T-cell (primary cell): ENCODE measurements around the gene EMX2. TPM values are rescaled to one million over a fixed set of nuclear protein-coding genes. Genes with fewer than 3 reads are reported as not detected.
"Not testable (repeated sequence)": the region's sequence is repeated elsewhere in the genome, so short reads cannot be mapped to it uniquely, and the experiment has no call there.

Experiments
- ATAC-seq, 4 experiments: fragments of 200-7000 bp in 3 of 4; fragments of 150-1000 bp in 1 of 4; cut with Tn5 transposase; replicated peaks in 1 of 4; 1 replicate in 3 of 4; 2 replicates in 1 of 4; pipeline ENCODE4 v1.10.0; 2021; ENCODE audit warnings: moderate library complexity in 3 of 4, mild to moderate bottlenecking in 2 of 4, moderate number of reproducible peaks in 1 of 4
- CTCF ChIA-PET, 2 donors: fragments of 300-600 bp; sonication (Branson Sonifier 250); formaldehyde crosslinking; loops; one replicate each; lab custom pipeline; 2022; ENCODE audit warnings: antibody characterized with exemption in 2 of 2; lab: Charles Lee
- POLR2A ChIA-PET, 2 donors: fragments of 300-600 bp; sonication (Branson Sonifier 250); formaldehyde crosslinking; loops; one replicate each; lab custom pipeline; 2022; ENCODE audit warnings: antibody characterized with exemption in 2 of 2; lab: Charles Lee
- DNase-seq, 35 experiments: peaks; one replicate each; pipeline versions ENCODE4 v3.0.0 to v3.0.0-alpha.2; 2013 to 2023
- H3K27ac ChIP-seq: one replicate; pipeline ENCODE4 v1.5.1; 2013; ENCODE audit warnings: low read length
- H3K27me3 ChIP-seq, 2 experiments: replicated peaks in 1 of 2; 1 replicate in 1 of 2; 2 replicates in 1 of 2; pipeline versions ENCODE4 v1.6.1 to v1.7.0; 2013; ENCODE audit warnings: low read length in 1 of 2, mixed read lengths in 1 of 2; ENCODE audit not compliant: control insufficient read depth in 2 of 2, insufficient read depth in 2 of 2; ENCODE audit errors: extremely low read depth in 1 of 2
- H3K36me3 ChIP-seq, 2 donors: 1 replicate in 1 of 2; 2 replicates in 1 of 2; pipeline versions ENCODE4 v1.6.1 to v1.7.0; 2013; ENCODE audit warnings: low read length in 1 of 2; ENCODE audit not compliant: control insufficient read depth in 2 of 2, insufficient read depth in 1 of 2; ENCODE audit errors: extremely low read depth in 1 of 2
- H3K4me1 ChIP-seq, 2 experiments: 1 replicate in 1 of 2; 2 replicates in 1 of 2; pipeline versions ENCODE4 v1.6.1 to v1.7.0; 2013; ENCODE audit warnings: low read length in 2 of 2, mixed read lengths in 1 of 2; ENCODE audit not compliant: insufficient read depth in 2 of 2, control insufficient read depth in 1 of 2; ENCODE audit errors: extremely low read depth in 1 of 2
- H3K4me3 ChIP-seq, 2 donors: 1 replicate in 1 of 2; 2 replicates in 1 of 2; pipeline versions ENCODE4 v1.5.1 to v1.7.0; 2013; ENCODE audit warnings: mild to moderate bottlenecking in 2 of 2, low read length in 1 of 2, moderate library complexity in 1 of 2; ENCODE audit not compliant: control insufficient read depth in 1 of 2; ENCODE audit errors: extremely low read depth in 1 of 2
- H3K9me3 ChIP-seq: 2 replicates; pipeline ENCODE4 v1.7.0; 2013
- H3K27ac Mint-ChIP-seq, 2 donors: one replicate each; pipeline ENCODE4 v1.8.0; 2020 to 2021; ENCODE audit warnings: mild to moderate bottlenecking in 2 of 2, mixed read lengths in 2 of 2
- H3K27me3 Mint-ChIP-seq, 2 donors: one replicate each; pipeline ENCODE4 v1.8.0; 2021 to 2022; ENCODE audit warnings: mixed read lengths in 2 of 2
- H3K36me3 Mint-ChIP-seq: one replicate; pipeline ENCODE4 v1.8.0; 2021; ENCODE audit warnings: mixed read lengths
- H3K4me1 Mint-ChIP-seq, 3 donors: one replicate each; pipeline ENCODE4 v1.8.0; 2020 to 2022; ENCODE audit warnings: mixed read lengths in 3 of 3, mild to moderate bottlenecking in 1 of 3
- H3K4me3 Mint-ChIP-seq, 3 donors: one replicate each; pipeline ENCODE4 v1.8.0; 2020 to 2022; ENCODE audit warnings: mild to moderate bottlenecking in 3 of 3, mixed read lengths in 3 of 3, moderate library complexity in 3 of 3
- H3K9me3 Mint-ChIP-seq, 3 donors: one replicate each; pipeline ENCODE4 v1.8.0; 2020 to 2022; ENCODE audit warnings: mixed read lengths in 3 of 3
- WGBS: methylation state at CpG from one replicate; pipeline ENCODE4 v1.1.5; 2013; ENCODE audit warnings: missing lambda C conversion rate; ENCODE audit not compliant: insufficient coverage; 5-methylcytosine and 5-hydroxymethylcytosine counted together
- total RNA-seq, 35 experiments: library from RNA in 6 of 35; stranded (reverse) in 6 of 35; fragments of 120-200 nt in 1 of 35; gene quantifications; one replicate each; pipeline versions ENCODE4 v1.2.1 to v1.2.4 and lab custom pipeline; 2013 to 2026

Gene EMX2
- total RNA-seq, 5 donors from 2014 or later (not counting 1 experiment from before 2014, with no cell fraction given): not detected

- no peak overlapping the region for H3K4me3 Mint-ChIP-seq
- Histone ChIP-seq H3K27ac (no peak overlapping the region), H3K4me1 (peaks cover 0 to 2% of the 10 kb centered on the region in 2 experiments), H3K27me3 (peaks cover 0 to 29% of the 10 kb centered on the region in 2 experiments), H3K4me3 (no peak overlapping the region), H3K36me3 (no peaks in the 10 kb centered on the region), H3K9me3 (no peaks in the 10 kb centered on the region)
- WGBS: 75% methylated on average over 10 of the region's 12 CpGs
- ATAC-seq (no peak), DNase-seq (no peak)
- CTCF ChIA-PET: no interaction called here
- POLR2A ChIA-PET: no interaction called here
- no peak overlapping the region for H3K27ac Mint-ChIP-seq
- no peaks in the 10 kb centered on the region for H3K36me3 Mint-ChIP-seq
- H3K27me3 Mint-ChIP-seq: peaks cover 18 to 29% of the 10 kb centered on the region in 2 donors
- H3K4me1 Mint-ChIP-seq: peaks cover 0 to 2% (median 0%) of the 10 kb centered on the region in 3 donors
- H3K9me3 Mint-ChIP-seq: no peaks in the 10 kb centered on the region
Measured at GRCh38 chr10:117501460-117502035, 41.0 kb upstream of the EMX2 start.

- Histone ChIP-seq H3K9me3 (no peaks in the 10 kb centered on the region), H3K27me3 (peaks cover 0 to 24% of the 10 kb centered on the region in 2 experiments), H3K4me1 (no peaks in the 10 kb centered on the region), H3K4me3 (no peak overlapping the region), H3K36me3 (no peaks in the 10 kb centered on the region), H3K27ac (no peak overlapping the region)
- ChIA-PET CTCF (interaction anchor here in 1 of 2 donors (0.9 kb wide), 1 partner anchor 18 kb away, joined by 3 read pairs; no protein-coding TSS in a partner anchor), POLR2A (no interaction called here)
- WGBS: 75% methylated on average over 5 of the region's 10 CpGs
- Mint-ChIP-seq H3K27ac (no peak overlapping the region), H3K27me3 (peaks cover 20 to 32% of the 10 kb centered on the region in 2 donors), H3K4me1 (no peaks in the 10 kb centered on the region), H3K36me3 (no peaks in the 10 kb centered on the region), H3K9me3 (no peaks in the 10 kb centered on the region), H3K4me3 (no peak overlapping the region)
- no peak for ATAC-seq
- DNase-seq: no peak
Measured at GRCh38 chr10:117502421-117503243, 39.9 kb upstream of the EMX2 start.

GRCh38 chr10:117503244-117504205 is 39.0 kb upstream of the EMX2 start:
- Histone ChIP-seq H3K36me3 (no peaks in the 10 kb centered on the region), H3K27me3 (peaks cover 0 to 18% of the 10 kb centered on the region in 2 experiments), H3K27ac (no peak overlapping the region), H3K4me1 (no peaks in the 10 kb centered on the region), H3K9me3 (no peaks in the 10 kb centered on the region), H3K4me3 (no peak overlapping the region)
- WGBS: 54% methylated on average over 6 of the region's 16 CpGs
- ChIA-PET CTCF (no interaction called here), POLR2A (no interaction called here)
- H3K9me3 Mint-ChIP-seq: no peaks in the 10 kb centered on the region
- H3K4me3 Mint-ChIP-seq: no peak overlapping the region
- H3K4me1 Mint-ChIP-seq: no peaks in the 10 kb centered on the region
- no peak for DNase-seq
- no peak for ATAC-seq
- no peak overlapping the region for H3K27ac Mint-ChIP-seq
- no peaks in the 10 kb centered on the region for H3K36me3 Mint-ChIP-seq
- peaks cover 20 to 32% of the 10 kb centered on the region in 2 donors for H3K27me3 Mint-ChIP-seq

- Mint-ChIP-seq H3K36me3 (no peaks in the 10 kb centered on the region), H3K4me3 (no peak overlapping the region), H3K27me3 (peaks cover 16 to 36% of the 10 kb centered on the region in 2 donors), H3K4me1 (no peaks in the 10 kb centered on the region), H3K27ac (no peak overlapping the region), H3K9me3 (no peaks in the 10 kb centered on the region)
- Histone ChIP-seq H3K27me3 (peaks cover 0 to 18% of the 10 kb centered on the region in 2 experiments), H3K27ac (no peak overlapping the region), H3K36me3 (no peaks in the 10 kb centered on the region), H3K4me1 (no peaks in the 10 kb centered on the region), H3K4me3 (no peak overlapping the region), H3K9me3 (no peaks in the 10 kb centered on the region)
- CTCF ChIA-PET: no interaction called here
- ATAC-seq (no peak), DNase-seq (no peak)
- POLR2A ChIA-PET: no interaction called here
- WGBS: 92% methylated on average over 7 of the region's 8 CpGs
Measured at GRCh38 chr10:117504562-117504961, 38.0 kb upstream of the EMX2 start.

GRCh38 chr10:117507081-117507480 is 35.5 kb upstream of the EMX2 start:
- H3K27me3 ChIP-seq: peaks cover 0 to 17% of the 10 kb centered on the region in 2 experiments
- H3K4me1 ChIP-seq, H3K9me3 Mint-ChIP-seq, H3K4me3 ChIP-seq, H3K4me3 Mint-ChIP-seq, H3K27ac ChIP-seq, H3K36me3 Mint-ChIP-seq, ATAC-seq, H3K4me1 Mint-ChIP-seq, H3K27ac Mint-ChIP-seq, H3K9me3 ChIP-seq, CTCF ChIA-PET, POLR2A ChIA-PET, DNase-seq, H3K36me3 ChIP-seq: not testable (repeated sequence)
- peaks cover 19 to 33% of the 10 kb centered on the region in 2 donors for H3K27me3 Mint-ChIP-seq
- 100% methylated on average over 2 of the region's 7 CpGs for WGBS

GRCh38 chr10:117509573-117509972 is 33.0 kb upstream of the EMX2 start:
- Histone ChIP-seq H3K27me3 (peaks cover 0 to 23% of the 10 kb centered on the region in 2 experiments), H3K4me1 (no peaks in the 10 kb centered on the region), H3K36me3 (no peaks in the 10 kb centered on the region), H3K9me3 (no peaks in the 10 kb centered on the region), H3K27ac (no peak overlapping the region), H3K4me3 (no peak overlapping the region)
- Mint-ChIP-seq H3K27me3 (peaks cover 23 to 40% of the 10 kb centered on the region in 2 donors), H3K36me3 (no peaks in the 10 kb centered on the region), H3K4me3 (no peak overlapping the region), H3K27ac (no peak overlapping the region), H3K9me3 (no peaks in the 10 kb centered on the region), H3K4me1 (no peaks in the 10 kb centered on the region)
- ChIA-PET CTCF (no interaction called here), POLR2A (interaction anchor here in 1 of 2 donors (0.5 kb wide), 1 partner anchor 10 kb away, joined by 3 read pairs; no protein-coding TSS in a partner anchor)
- ATAC-seq: no peak
- WGBS: 83% methylated on average over 7 of the region's 7 CpGs
- no peak for DNase-seq
